HG02588 (cell line): ENCODE measurements around the gene ENTR1.
A peak's percentile ranks its signal among the peaks of the same experiment; 100 is the strongest.

Experiments
- ATAC-seq: cut with Tn5 transposase; IDR thresholded peaks from one replicate; pipeline ENCODE4 v1.9.1; 2021; ENCODE audit warnings: mild to moderate bottlenecking, moderate library complexity; ENCODE audit not compliant: unreplicated experiment

ENTR1 gene

DNA sequence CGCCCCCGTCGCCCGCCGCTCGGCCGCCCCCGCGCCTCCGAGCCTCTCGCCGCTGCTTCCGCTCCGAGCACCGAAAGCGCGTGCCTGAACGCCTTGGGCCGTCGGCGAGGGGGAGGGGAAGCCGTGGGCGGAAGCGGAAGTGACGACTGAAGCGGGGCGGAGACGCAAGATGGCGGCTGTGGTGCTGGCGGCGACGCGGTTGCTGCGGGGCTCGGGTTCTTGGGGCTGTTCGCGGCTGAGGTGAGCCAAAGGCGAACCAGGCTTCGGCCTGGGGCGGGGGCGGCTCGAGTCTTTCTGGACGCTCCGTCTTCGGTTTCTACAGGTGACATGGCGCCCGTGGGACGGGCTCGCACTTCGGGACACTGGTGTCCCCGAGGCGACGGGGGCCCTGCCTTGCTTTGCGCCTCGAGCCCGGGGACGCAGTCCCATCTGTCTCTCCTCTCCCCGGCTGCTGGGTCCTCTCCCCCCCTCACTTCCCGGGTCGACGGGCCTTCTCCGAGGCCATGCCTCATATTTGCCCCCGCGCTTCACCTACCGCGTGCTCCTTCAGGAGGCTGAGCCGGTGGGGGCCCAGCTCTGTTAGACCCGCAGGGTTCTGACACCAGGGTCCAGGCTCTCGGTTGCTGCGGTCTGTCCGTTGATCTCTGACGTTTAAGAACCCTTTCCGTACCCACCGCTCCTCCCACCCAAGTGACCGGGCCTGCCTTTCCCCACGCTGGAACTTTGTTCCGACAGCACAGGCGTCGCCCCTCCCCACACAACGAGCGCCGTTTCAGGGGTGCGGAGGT, at the start of gene ENTR1, which contains the start of gene PMPCA:
TSS of gene ENTR1 (minus strand) at position 115 of the 788 bp plus-strand sequence. CDS start 217 bp downstream, outside the sequence.
TSS of gene PMPCA (plus strand) at position 159 of the 788 bp plus-strand sequence. CDS start at position 170, 11 bp downstream.
- ATAC-seq, result peak; percentile 82

DNA sequence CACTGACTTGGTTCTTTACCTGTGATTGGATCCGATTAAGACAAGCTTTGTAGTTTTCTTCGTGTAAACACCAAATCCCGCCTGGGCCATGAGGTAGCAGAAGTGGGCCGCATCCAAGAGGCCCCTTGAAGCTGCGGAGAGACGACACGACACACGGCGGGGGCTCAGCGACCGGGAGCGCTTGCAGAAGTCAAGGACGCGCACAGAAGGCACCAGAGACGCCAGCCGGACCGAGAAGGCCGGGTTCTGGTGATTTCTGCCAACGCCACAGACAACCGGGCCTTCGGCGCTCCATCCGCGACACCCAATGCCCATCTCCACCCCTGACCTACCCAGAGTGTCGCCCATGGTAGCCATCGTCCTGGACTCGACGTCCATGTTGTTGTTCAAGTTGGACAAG, 49.0 kb upstream of the ENTR1 start:
- ATAC-seq, result no peak

DNA sequence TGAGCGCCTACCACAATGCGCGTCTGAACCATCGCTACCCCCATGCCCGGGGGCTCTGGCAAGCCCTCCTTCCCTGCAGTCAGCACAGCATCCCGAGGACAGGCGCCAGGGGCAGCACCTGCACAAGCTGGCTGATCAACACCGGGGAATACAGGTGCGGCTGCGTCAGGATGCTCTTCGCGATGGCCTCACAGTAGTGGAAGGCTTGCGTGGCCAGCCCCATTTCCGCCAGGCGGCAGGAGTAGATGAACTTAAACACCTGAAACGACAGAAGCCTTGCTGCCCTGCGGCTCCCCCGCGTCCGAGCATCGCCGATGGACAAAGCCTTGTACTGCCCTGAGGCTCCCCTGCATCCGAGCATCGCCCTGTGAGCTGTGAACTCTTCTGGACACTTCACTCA, 46.9 kb upstream of the ENTR1 start:
- ATAC-seq, result no peak

GRCh38 chr9:136456258-136456657, 45.8 kb upstream of the ENTR1 start:
- ATAC-seq, result no peak

DNA sequence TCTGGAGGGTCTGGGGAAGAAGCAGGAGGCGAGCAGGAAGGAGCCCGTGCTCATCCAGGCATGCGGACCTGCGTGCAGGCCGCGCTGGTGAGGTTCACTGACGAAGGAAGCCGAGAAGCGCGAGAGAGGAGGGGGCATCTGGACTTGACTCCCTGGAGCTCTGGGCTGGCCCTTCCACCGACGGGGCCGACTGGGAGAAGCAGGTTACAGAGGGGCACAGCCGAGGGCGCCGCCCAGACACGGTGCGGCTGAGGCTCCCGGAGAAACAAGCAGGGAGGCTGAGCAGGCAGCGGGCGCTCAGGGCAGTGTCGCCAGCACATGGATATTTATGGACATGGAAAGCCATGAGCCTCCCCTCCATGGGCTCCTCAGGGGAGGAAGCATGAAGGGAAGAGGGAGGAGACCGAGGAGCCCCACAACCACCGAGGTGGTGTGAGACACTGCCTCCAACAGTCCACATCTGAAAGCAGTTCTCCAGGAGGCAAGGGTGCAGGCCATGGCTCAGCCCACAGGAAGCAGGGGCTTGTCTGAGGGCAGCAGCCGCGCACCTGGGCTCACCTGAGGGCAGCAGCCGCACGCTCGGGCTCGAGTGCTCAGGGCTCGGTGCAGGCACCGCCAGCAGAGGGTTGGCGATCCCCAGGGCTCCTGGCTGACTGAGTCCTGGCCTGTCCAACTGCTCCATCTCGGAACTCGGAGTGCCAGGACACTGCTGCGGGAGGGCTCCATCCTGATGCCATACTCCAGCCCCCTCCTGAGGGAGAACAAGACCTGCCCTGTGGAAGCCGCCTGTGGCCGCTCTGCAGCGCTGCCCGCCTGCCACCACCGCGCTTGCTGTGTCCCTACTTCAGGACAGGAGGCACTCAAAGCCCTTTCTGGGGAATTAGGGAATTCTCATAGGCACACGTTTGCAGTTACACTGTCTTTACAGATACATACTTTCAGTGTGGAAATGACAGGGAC, 44.9 kb upstream of the ENTR1 start:
- ATAC-seq, result no peak

DNA sequence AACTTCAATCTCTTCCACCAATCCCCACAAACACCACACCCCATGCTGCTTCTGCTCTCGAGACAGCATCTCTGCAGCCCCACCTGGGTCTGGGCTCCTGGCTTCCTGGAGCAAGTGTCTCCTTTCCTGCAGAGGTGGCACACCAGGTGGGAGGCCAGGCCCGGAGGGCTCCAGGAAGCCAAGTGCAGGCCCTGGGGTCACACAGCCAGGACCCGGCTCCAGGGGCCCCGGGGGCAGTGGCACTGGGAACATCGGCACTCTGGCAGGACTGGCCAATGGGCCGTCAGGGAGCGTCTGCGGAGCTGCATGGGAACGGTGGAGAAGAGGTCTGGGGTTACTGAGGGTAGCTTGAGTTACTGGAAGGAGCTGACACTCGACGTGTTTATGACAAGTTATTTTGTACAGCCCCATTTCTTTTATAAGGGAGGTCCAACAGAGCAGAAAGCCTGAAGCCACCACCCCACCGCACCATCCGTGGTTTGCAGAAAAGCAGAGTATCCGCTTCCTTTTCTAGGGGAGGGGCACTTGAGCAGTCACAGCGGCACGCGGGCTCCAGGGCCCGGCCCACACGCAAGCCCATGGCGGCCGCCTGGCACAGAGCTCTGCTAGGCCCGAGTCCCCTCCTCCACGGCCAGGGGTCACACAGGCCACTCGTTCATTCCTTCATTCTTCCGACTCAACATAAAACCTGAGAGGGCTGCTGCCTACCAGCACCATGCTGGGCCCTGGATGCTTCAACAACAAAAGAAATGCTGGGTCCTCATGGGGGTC, 43.8 kb upstream of the ENTR1 start:
- no peak for ATAC-seq

DNA sequence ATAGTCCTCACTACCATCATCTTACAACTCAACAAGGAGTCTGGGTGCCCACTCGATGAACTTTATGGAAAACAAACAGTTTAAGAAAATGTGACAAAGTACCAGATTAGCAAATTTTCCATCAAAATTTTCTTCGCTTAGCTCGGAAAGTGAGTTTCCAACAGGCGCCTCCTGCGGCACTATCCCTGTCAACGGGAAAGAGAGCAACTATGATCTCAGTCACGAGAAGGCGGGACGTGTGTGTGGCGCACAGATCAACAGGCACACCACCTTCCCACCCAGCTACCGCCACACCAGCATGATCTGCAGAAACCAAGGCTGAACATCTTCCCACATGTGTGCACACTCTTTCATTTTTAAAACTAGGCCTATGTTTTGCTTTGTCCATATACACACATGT, 42.9 kb upstream of the ENTR1 start:
- ATAC-seq, result no peak

- ATAC-seq, result no peak
Measured at GRCh38 chr9:136451221-136451877, 40.9 kb upstream of the ENTR1 start.

GRCh38 chr9:136448655-136449054, 38.2 kb upstream of the ENTR1 start:
- ATAC-seq, result no peak

DNA sequence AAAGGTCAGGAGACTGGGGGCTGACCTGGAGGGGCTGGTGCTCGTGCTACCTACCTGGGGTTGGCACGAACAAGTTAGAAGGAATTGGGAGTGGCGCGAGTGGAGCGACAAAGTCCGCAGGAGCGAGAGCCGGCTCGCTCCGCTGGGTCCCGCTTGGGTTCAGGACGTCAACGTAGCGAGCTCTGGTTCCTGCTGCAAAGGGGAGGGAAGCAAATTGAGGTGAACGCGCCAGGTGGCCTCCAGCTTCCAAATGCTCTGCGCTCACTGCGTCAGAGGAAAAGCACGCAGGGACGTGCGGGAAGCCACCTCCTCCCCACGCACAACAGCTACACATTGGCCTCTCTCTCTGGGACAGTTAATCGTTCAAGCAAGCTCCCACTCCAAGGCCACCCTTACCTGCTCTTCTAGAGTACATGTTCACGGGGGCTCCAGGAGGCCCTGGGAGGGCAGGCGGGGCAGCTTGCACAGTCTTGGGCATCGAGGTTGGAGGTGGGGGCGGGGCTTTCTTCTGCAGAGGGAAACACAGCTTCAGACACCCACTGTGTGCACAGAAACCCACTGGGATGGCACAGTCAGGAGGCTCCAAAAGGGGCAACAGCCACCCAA, 36.9 kb upstream of the ENTR1 start:
- no peak for ATAC-seq

- ATAC-seq, result no peak
Measured at GRCh38 chr9:136445799-136446198, 35.4 kb upstream of the ENTR1 start.

- no peak for ATAC-seq
Measured at GRCh38 chr9:136444102-136444501, 33.7 kb upstream of the ENTR1 start.

DNA sequence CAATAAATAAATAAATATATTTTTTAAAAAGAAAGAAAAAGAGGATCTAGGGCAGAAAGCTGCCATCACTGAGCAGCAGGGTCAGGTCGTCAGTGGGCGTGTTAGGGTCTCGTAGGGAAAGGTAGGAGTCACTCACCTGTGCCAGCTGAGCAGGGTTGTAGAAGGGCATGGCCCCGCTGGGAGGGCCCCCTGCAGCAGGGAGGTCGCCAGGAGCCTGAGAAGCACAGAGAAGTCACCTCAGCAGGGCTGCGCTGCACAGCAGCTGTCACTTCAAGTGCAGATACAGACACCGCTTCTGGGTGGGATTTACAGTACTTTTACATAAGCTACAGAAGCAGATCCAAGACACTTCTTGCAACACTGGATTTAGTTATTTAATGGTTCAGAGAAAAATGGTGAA, 33.3 kb upstream of the ENTR1 start:
- ATAC-seq, result no peak

GRCh38 chr9:136443087-136443486, 32.7 kb upstream of the ENTR1 start:
- no peak for ATAC-seq

DNA sequence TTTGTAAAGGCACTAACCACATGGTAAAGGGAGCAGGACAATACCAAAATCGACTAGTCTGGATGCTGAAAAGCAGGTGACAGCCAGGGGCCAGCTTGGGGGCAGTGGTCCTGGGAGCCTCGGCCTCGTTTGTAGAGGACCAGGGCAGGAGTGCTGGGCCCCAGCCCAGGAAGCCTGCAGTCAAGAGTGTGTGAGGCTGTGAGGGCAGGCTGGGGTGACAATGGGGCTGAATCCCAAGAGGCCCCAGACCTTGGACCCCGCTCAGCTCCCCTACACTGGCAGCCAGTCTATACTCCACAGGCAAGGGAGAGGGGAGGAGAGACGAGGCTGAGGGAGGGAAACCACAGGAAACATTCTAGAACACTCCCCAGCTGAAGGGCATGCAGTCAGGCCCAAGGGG, 31.9 kb upstream of the ENTR1 start:
- ATAC-seq, result no peak

- no peak for ATAC-seq
Measured at GRCh38 chr9:136441681-136442245, 31.3 kb upstream of the ENTR1 start.

GRCh38 chr9:136441191-136441680, 30.8 kb upstream of the ENTR1 start:
- ATAC-seq, result no peak

- ATAC-seq, result peak; percentile 66
Measured at GRCh38 chr9:136439481-136440408, 29.3 kb upstream of the ENTR1 start, which contains the start of gene INPP5E. Gene INPP5E, minus strand, starts transcription at chr9:136439845. Its CDS starts 426 bp downstream, at chr9:136439419.
